GM19438 (cell line): ENCODE measurements around the gene LY6G5C.

Experiments
- ATAC-seq: cut with Tn5 transposase; IDR thresholded peaks from one replicate; pipeline ENCODE4 v1.9.1; 2021; ENCODE audit warnings: low read depth; ENCODE audit not compliant: unreplicated experiment

The LY6G5C gene

DNA sequence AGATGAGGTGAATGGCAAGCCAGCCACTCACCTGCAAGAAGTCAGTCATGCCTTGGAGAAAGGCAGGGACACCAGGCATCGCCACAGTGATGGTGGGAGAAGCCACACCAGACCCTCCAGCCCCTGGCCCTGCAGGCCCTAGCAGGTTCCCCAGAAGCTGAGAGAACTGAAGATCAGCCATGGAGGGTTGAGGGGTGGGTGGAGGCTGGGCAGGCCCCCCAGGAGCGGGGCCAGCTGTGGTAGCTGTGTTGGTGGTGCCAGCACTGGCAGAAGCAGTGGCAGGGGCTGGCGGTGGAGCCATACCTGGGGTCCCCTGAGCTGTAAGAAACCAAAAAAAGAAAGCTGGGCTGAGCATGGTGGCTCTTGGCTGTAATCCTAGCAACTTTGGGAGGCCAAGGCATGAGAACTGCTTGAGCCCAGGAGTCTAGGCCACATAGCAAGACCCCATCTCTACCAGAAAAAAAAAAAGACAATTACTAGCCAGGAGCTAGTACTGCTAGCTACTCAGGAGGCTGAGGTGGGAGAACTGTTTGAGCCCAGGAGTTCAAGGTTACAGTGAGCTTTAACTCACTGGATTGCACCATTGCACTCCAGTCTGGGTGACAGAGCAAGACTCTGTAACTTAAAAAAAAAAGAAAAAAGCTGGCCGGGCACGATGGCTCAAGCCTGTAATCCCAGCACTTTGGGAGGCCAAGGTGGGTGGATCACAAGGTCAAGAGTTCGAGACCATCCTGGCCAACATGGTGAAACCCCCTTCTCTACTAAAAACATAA, 37.9 kb downstream of the LY6G5C start:
- no peak for ATAC-seq

DNA sequence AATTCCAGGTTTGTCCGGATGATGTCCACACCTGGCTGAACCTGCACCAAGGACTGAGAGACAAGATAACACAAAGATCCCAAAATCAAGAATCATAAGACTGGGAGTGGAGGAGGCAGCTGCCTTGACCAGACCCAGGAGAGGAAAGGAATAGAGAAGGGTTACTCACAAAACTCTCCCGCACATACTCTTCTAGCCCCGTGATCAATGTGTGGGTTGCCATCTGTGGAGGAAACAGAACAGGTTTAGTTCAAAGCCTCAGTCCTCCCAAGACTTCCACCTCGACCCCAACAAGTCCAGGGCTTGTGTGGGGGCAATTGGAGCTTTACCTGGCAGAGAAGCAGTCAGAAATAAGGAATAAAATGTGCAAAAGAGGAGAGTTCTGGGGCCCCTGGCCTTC, 39.5 kb downstream of the LY6G5C start:
- ATAC-seq = no peak

DNA sequence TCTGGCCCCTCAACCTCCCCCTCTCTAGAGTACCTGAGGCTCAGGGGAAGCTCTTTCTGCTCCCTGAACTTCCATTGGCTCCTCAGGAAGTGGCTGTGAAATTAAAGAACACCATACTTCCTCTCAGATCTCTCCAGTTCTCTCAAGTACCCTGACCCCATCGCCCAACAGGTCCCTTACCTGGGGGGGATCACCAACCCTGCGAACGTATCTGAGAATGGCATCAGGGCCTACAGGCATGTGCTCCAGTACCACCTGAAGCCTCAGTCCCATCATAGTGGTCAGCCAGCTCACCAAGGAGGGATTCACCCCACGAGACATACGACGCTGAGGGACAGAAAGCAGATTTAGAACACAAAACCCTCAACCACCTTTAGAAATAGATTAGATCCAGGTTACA, 40.3 kb downstream of the LY6G5C start:
- no peak for ATAC-seq

DNA sequence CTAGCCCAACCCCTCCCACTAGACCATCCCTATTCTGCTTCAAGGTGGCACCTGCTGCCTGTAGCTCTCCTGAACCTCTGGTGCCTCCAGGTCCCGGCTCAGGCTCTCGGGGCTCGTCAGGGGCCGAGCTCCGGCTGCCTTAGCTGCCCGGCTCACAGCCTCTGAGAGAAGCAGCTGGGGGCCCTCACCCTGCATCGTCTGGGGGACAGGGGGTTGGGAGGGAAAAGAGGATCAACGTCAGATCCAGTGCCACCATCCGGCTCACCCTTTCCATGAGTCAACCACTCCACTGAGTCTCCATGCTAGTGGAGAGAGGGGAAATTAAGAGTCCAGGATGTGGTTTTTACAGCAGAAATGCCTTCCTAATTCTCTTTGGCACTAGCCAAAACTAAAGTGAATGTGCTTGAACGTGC, 41.4 kb downstream of the LY6G5C start:
- ATAC-seq = no peak

DNA sequence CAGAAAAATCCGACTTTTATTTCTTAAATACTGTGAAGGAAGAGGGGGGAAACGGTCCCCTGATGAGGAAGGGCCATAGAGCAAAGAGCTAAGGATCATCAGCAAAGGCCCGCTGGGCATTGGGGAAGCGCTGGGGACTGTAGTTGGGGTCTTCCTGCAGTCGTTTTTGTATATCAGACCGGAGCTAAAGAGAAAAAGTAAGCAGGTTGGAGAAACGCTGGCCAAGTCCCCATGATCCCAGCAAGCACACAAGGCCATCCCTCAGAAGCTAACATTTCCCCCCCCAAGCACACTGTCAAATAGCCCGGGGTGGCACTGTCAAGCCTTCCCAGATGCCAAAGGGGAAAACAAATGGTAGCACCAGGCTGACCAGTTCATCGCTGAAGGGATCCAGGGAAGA, 41.8 kb downstream of the LY6G5C start:
- no peak for ATAC-seq

GRCh38 chr6:31636698-31637596, 43.9 kb downstream of the LY6G5C start:
- ATAC-seq = no peak

- ATAC-seq = no peak
Measured at GRCh38 chr6:31634969-31635575, 45.8 kb downstream of the LY6G5C start.

DNA sequence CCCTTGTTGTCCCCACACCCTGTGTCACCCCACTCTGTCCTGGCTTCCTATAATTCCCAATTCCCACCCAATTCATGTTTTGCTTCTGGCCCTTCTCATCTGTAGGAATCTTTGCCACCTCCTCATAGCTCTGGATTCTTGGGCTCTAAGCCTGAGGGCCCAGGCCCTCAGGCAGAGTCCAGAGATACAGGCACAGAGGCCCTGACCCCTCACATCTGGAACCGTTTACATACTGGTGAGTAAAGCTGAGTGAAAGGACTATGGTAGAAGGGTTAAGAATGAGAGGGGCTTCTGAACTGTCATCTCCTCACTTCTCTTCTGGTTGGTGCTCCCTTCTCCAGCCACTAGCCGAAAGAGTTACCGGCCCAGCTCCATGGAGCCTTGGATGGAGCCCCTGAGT, 46.7 kb downstream of the LY6G5C start:
- ATAC-seq = no peak

- ATAC-seq = no peak
Measured at GRCh38 chr6:31633447-31633846, 47.4 kb downstream of the LY6G5C start.

DNA sequence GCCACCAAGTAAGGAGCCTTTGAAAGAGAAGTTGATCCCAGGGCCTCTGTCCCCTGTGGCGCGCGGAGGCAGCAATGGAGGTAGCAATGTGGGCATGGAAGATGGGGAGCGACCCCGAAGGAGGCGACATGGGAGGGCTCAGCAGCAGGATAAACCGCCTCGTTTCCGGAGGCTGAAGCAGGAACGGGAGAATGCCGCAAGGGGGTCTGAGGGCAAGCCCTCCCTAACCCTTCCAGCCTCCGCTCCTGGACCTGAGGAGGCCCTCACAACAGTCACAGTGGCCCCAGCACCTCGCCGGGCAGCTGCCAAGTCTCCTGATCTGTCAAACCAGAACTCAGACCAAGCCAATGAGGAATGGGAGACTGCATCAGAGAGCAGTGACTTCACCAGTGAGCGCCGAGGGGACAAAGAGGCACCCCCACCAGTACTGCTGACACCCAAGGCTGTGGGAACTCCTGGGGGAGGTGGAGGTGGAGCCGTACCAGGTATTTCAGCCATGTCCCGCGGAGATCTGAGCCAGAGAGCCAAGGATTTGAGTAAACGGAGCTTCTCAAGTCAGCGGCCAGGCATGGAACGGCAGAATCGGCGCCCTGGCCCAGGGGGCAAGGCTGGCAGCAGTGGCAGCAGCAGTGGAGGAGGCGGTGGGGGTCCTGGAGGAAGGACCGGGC, 48.5 kb downstream of the LY6G5C start:
- ATAC-seq = no peak

DNA sequence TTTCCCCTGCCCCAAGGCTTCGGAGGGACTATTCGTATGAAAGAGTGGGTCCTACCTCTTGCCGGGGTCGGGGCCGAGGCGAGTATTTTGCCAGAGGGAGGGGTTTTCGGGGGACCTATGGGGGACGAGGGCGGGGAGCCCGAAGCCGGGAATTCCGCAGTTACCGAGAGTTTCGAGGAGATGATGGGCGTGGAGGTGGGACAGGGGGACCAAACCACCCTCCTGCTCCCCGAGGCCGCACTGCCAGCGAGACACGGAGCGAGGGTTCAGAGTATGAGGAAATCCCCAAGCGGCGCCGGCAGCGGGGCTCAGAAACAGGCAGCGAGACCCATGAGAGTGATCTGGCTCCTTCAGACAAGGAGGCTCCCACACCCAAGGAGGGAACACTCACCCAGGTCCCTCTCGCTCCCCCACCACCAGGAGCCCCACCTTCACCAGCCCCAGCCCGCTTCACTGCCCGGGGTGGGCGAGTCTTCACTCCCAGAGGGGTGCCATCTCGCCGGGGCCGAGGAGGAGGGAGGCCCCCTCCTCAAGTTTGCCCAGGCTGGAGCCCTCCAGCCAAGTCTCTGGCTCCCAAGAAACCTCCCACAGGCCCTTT, 49.1 kb downstream of the LY6G5C start:
- no peak for ATAC-seq

DNA sequence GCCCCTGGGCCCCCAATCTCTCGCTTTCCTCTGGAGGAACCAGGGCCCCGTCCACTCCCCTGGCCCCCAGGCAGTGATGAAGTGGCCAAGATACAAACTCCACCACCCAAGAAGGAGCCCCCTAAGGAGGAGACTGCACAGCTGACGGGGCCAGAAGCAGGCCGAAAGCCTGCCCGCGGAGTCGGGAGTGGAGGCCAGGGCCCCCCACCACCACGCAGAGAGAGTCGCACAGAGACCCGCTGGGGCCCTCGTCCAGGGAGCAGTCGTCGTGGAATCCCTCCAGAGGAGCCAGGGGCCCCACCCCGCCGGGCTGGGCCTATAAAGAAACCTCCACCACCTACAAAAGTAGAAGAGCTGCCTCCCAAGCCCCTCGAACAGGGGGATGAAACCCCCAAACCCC, 49.7 kb downstream of the LY6G5C start:
- no peak for ATAC-seq

DNA sequence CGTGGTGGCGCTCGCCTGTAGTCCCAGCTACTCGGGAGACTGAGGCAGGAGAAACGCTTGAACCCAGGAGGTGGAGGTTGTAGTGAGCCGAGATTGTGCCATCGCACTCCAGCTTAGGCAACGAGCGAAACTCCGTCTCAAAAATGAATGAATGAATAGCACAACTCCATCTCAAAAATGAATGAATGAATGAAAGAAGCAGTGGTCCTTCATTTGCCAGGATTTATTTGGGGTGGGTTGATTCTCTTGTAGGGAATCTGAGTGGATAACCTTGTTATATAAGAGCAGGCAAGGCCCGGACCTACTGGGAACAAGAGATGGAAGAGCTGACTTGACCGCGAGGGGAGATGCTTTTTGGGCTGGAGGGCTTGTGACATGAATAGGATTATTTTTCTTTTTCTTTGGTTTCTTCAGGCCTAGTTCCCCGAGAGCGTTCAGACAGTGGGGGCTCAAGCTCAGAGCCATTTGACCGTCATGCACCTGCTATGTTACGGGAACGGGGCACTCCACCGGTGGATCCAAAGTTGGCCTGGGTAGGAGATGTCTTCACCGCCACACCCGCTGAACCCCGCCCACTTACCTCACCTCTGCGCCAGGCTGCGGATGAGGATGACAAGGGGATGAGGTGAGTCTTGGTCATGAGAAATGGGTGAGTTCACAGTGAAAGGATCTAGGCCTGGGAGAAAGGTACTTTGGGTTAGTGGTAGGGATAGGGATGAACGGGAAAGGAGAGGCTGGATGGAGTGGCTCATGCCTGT, 50.5 kb downstream of the LY6G5C start:
- no peak for ATAC-seq

DNA sequence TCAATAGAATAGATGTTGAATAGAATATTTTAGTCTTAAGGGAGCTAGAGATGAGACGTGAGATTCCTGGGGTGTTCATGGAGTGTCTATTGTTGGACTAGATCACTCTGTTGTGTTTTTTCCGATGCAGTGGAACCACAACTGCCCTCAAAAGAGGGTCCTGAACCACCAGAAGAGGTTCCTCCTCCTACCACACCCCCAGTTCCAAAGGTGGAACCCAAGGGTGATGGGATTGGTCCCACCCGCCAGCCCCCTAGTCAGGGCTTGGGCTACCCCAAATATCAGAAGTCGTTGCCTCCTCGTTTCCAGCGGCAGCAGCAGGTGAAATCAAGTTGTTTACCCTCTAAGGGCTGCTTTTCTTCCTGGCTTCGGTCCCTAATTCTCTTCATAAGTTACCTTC, 51.9 kb downstream of the LY6G5C start:
- ATAC-seq = no peak

GRCh38 chr6:31627690-31628287, 53.1 kb downstream of the LY6G5C start:
- no peak for ATAC-seq

GRCh38 chr6:31626952-31627351, 53.9 kb downstream of the LY6G5C start:
- ATAC-seq = no peak
